Tibial nerve (tissue), 4 donors: Measurements from ENCODE around the gene RBMS3.

Source experiments
- EP300 ChIP-seq, 2 donors: sonication (generic); formaldehyde crosslinking; IDR thresholded peaks; one replicate each; pipeline ENCODE4 v1.6.1; 2017; ENCODE audit warnings: antibody characterized with exemption in 2 of 2, mild to moderate bottlenecking in 1 of 2
- TF ChIP-seq, protein P1 (sequence below), 5 experiments: fragments of 200-600 bp in 3 of 5; fragments of 450-650 bp in 2 of 5; sonication (generic) in 3 of 5; IDR thresholded peaks; one replicate each; pipeline ENCODE4 v1.5.1; 2016 to 2019; ENCODE audit warnings: antibody characterized with exemption in 5 of 5, mild to moderate bottlenecking in 3 of 5, moderate library complexity in 2 of 5

DNA sequence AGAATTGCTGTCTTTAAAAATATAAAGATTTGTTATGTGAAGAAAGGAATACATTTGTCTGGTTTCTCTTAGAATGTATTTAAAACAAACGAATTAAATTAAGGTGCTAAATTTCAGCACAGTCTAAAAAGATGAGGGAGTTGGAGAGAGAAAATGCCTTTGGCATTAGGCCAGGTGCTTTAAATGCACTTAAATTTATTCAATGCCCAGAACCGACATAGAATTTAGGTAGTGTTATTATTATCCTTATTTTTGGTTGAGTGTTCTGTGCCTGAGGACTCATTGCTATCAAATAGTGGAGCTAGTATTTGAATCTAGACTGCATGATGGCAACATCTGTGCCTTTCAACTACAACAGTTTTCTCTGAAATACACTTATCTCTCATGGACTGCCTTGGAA lies 287.5 kb downstream of the RBMS3 start:
- TF ChIP-seq, protein P1, sequence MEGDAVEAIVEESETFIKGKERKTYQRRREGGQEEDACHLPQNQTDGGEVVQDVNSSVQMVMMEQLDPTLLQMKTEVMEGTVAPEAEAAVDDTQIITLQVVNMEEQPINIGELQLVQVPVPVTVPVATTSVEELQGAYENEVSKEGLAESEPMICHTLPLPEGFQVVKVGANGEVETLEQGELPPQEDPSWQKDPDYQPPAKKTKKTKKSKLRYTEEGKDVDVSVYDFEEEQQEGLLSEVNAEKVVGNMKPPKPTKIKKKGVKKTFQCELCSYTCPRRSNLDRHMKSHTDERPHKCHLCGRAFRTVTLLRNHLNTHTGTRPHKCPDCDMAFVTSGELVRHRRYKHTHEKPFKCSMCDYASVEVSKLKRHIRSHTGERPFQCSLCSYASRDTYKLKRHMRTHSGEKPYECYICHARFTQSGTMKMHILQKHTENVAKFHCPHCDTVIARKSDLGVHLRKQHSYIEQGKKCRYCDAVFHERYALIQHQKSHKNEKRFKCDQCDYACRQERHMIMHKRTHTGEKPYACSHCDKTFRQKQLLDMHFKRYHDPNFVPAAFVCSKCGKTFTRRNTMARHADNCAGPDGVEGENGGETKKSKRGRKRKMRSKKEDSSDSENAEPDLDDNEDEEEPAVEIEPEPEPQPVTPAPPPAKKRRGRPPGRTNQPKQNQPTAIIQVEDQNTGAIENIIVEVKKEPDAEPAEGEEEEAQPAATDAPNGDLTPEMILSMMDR (IDR thresholded peaks at IDR 0.05) = no peak
- no peak for TF ChIP-seq EP300 (IDR thresholded peaks at IDR 0.05)
